DMS53 treated with DMSO at 0.1 percent for 48 hours (cell line): Measurements from ENCODE around the gene GPC4.
"Not testable (repeated sequence)": the region's sequence is repeated elsewhere in the genome, so short reads cannot be mapped to it uniquely, and the experiment has no call there.

Experiments
- DNase-seq: peaks from one replicate; lab custom pipeline; 2025; ENCODE audit not compliant: unreplicated experiment; lab: John Stamatoyannopoulos, UW

GPC4 gene

GRCh38 chrX:133369065-133369464, 46.2 kb downstream of the GPC4 start:
- no peak for DNase-seq

GRCh38 chrX:133366735-133367134, 48.6 kb downstream of the GPC4 start:
- no peak for DNase-seq

- DNase-seq, result no peak
Observed at GRCh38 chrX:133365871-133366611, 49.2 kb downstream of the GPC4 start.

GRCh38 chrX:133364865-133365264, 50.4 kb downstream of the GPC4 start:
- no peak for DNase-seq

- DNase-seq, result no peak
Observed at GRCh38 chrX:133364196-133364595, 51.1 kb downstream of the GPC4 start.

- DNase-seq, result no peak
Observed at GRCh38 chrX:133362538-133362937, 52.8 kb downstream of the GPC4 start.

GRCh38 chrX:133359466-133359865, 55.8 kb downstream of the GPC4 start:
- DNase-seq, result no peak

GRCh38 chrX:133353233-133353632, 62.1 kb downstream of the GPC4 start:
- no peak for DNase-seq

GRCh38 chrX:133350751-133351150, 64.5 kb downstream of the GPC4 start:
- no peak for DNase-seq

- DNase-seq, result no peak
Observed at GRCh38 chrX:133346026-133346425, 69.3 kb downstream of the GPC4 start.

- no peak for DNase-seq
Observed at GRCh38 chrX:133339566-133339965, 75.7 kb downstream of the GPC4 start.

- no peak for DNase-seq
Observed at GRCh38 chrX:133337250-133337649, 78.0 kb downstream of the GPC4 start.

- DNase-seq, result peak; percentile 23
Observed at GRCh38 chrX:133335027-133335426, 80.3 kb downstream of the GPC4 start.

GRCh38 chrX:133333154-133333750, 82.0 kb downstream of the GPC4 start:
- no peak for DNase-seq

- DNase-seq, result no peak
Observed at GRCh38 chrX:133332737-133333136, 82.6 kb downstream of the GPC4 start.

GRCh38 chrX:133330956-133331355, 84.3 kb downstream of the GPC4 start:
- DNase-seq, result no peak

- no peak for DNase-seq
Observed at GRCh38 chrX:133325422-133325821, 89.9 kb downstream of the GPC4 start.

GRCh38 chrX:133323431-133323830, 91.9 kb downstream of the GPC4 start:
- DNase-seq, result peak; percentile 63

- not testable (repeated sequence) for DNase-seq
Observed at GRCh38 chrX:133322269-133322668, 93.0 kb downstream of the GPC4 start.

GRCh38 chrX:133321451-133321850, 93.8 kb downstream of the GPC4 start:
- no peak for DNase-seq

- no peak for DNase-seq
Observed at GRCh38 chrX:133314281-133314680, 101.0 kb downstream of the GPC4 start.

- no peak for DNase-seq
Observed at GRCh38 chrX:133308499-133308897, 106.8 kb downstream of the GPC4 start.
